ENCODE measurements around the gene CNBD2.
"Not testable (repeated sequence)": the region's sequence is repeated elsewhere in the genome, so short reads cannot be mapped to it uniquely, and the experiment has no call there.

The CNBD2 gene

DNA sequence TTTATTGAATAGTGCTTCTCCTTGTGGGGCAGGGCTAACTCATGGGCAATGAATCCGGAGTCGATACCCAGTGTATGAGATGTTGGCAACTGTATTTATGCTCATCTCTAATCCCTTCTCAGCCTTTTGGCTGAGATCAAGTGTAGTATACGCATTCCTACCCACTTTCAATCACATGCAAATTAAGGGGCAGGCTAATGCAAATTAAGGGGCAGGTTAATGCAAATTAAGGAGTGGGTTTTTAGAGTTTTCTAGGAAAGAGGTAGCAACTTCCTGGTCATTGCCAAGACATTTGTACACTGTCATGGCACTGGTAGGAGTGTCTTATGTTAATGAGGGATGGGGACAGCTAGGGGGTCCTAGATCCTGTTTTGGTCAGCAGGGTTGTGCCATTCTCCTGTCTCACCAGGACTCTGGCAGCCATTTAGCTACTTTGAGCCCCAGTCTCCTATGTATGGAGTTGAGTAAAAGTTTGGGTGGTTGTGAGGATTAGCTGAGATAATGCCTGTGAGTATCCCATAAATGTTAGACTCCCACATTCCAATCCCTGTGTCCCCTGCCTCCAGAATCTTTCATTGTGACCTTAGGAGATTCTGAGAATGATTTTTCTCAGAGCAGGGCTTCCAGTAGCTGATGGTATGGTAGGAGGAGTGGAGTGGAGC is at the start of gene CNBD2:
CNBD2 (plus strand) TSS at position 612 of the 662 bp plus-strand sequence. CDS start 173 bp downstream, outside the sequence.
- DNase-seq (ENCODE audit: low read depth, low spot score) = no peak

GRCh38 chr20:35920523-35920922 is 47.9 kb upstream of the CNBD2 start:
- no peak for DNase-seq (ENCODE audit: low read depth, low spot score)

- DNase-seq (ENCODE audit: low read depth, low spot score) = no peak
Measured at GRCh38 chr20:35929301-35929700, 39.1 kb upstream of the CNBD2 start.

DNA sequence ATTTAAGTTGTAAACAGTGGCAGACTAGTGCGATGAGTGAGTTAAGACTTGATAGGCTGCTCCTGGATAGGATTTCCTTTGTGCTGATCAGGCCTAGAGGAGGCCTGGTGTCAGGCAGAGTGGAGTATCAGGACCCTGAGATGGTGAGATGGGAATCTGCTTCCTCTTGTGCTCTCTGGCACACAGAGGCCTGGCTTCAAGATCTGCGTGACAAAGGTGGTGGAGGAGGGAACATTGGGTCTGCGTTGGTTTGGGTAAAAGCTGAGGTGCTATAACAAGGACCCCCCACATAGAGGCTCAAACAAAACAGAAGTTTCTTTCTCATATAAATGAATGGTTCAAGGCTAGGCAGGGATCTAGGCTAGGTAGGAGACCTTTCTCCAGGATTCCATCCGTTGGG is 34.3 kb upstream of the CNBD2 start:
- no peak for DNase-seq (ENCODE audit: low read depth, low spot score)

GRCh38 chr20:35939264-35939663 is 29.1 kb upstream of the CNBD2 start:
- DNase-seq (ENCODE audit: low read depth, low spot score) = no peak

- DNase-seq (ENCODE audit: low read depth, low spot score) = no peak
Measured at GRCh38 chr20:35941620-35942019, 26.8 kb upstream of the CNBD2 start.

- no peak for DNase-seq (ENCODE audit: low read depth, low spot score)
Measured at GRCh38 chr20:35942243-35942642, 26.1 kb upstream of the CNBD2 start.

GRCh38 chr20:35947489-35947888 is 20.9 kb upstream of the CNBD2 start:
- peak; percentile 57 for DNase-seq (ENCODE audit: low read depth, low spot score)

GRCh38 chr20:35947907-35948306 is 20.5 kb upstream of the CNBD2 start:
- no peak for DNase-seq (ENCODE audit: low read depth, low spot score)

GRCh38 chr20:35950093-35950492 is 18.3 kb upstream of the CNBD2 start:
- no peak for DNase-seq (ENCODE audit: low read depth, low spot score)

GRCh38 chr20:35952080-35952479 is 16.3 kb upstream of the CNBD2 start:
- not testable (repeated sequence) for DNase-seq (ENCODE audit: low read depth, low spot score)

DNA sequence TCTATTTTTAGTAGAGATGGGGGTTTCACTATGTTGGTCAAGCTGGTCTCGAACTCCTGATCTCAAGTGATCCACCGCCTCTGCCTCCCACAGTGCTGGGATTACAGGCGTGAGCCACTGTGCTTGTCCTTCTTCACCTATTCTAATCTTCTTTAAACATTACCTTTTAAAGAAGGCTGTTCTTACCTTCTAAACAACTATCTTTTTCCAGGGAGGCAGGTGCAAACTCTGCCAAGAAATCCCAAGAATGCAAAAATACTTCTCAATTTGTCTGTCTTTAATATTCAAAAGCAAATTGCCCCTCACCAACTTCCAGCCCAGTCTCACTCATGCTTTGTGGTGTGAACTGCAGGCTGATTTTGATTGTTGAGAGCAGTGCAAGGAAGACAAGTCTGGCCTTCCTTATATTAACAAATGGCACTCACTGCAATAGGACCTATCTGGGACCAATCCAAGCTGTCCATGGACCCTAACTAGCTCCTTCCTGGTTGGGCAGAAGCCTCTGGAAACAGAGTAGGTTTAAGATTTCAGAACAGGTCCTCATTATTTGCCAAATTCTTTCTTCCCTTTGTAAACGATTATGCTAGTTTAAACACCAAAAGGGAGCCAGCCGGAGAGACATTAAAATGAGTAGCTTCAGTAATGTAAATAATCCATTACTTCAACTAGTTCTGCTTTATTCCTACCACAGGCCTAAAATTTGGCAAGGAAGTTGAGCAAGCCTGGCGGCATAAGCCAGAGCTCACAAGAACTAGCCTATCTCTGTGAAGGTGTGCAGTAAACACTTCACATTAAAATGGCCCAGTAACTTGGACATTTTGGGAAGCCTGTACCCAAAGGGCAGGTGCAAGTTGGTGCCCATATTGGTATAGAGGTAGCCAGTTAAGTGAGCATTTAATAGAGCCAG is 15.7 kb upstream of the CNBD2 start:
- no peak for DNase-seq (ENCODE audit: low read depth, low spot score)

GRCh38 chr20:35953387-35954199 is 14.8 kb upstream of the CNBD2 start:
- DNase-seq (ENCODE audit: low read depth, low spot score) = peak; percentile 16

DNA sequence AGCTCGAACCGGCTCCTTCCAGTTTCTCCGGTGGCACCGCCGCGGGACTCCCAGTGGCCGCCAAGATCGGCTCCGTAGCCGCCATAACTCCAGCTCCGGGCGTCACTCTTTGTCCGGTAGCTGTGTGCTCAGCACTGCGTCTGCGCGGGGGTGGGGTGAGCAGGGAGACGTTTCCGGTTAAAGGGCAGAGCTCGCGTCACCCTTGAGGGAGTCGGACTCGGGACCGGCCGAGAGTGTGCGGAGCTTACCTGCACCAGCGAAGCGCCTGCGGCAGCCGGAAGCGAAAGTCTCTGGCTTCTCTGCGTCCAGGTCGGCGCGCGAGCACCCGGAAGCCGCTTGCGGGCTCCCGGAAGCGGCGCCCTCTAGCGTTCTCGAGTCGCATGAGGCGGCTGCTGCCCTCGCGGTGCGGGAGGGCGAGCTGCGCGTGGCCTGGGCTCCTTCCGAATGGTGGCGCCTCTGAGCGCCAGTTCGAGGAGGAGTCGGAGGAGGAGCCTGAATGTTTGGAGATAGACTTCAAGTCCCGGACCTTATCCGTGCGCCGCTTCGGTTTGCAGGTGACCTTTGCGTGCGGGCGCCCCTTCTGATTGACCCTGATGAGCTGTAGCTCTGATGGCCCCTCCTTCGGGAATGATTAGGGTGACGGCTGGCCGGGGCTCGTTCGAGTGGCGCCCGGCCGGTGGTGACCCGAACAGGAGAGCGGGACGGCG is 14.0 kb upstream of the CNBD2 start, which contains the start of gene SCAND1:
SCAND1 (minus strand) TSS at position 303 of the 707 bp plus-strand sequence; CDS start at position 85, 218 bp downstream.
- DNase-seq (ENCODE audit: low read depth, low spot score) = peak; percentile 99

- no peak for DNase-seq (ENCODE audit: low read depth, low spot score)
Measured at GRCh38 chr20:35954907-35955251, 13.5 kb upstream of the CNBD2 start.

DNA sequence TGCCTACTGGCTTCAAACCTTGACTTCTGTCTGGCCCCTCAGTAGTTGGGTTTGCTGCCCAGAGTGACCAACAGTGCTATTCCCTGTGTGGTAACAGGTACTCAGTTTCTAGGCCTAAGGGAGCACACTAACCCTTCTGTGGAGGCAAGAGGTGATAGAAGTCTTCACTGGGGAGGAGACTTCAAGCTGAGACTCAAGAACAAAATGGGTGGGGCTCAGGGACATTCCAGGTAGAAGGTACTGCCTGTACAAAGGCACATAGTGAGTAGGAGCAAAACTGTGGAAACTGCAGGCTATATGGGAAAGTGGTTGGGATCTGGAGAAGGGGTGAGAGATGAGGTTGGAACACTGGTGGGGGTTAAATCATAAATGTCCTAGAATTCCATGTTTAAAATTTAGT is 11.8 kb upstream of the CNBD2 start:
- DNase-seq (ENCODE audit: low read depth, low spot score) = no peak

DNA sequence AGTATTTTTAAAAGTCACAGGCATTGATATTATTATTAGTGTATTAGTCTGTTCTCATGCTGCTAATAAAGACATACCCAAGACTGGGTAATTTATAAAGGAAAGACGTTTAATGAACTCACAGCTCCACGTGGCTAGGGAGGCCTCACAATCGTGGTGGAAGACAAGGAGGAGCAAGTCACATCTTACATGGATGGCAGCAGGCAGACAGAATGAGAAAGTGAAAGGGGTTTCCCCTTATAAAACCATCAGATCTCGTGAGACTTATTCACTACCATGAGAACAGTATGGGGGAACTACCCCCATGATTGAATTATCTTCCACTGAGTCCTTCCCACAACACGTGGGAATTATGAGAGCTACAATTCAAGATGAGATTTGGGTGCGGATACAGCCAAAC is 9.1 kb upstream of the CNBD2 start:
- DNase-seq (ENCODE audit: low read depth, low spot score) = not testable (repeated sequence)

DNA sequence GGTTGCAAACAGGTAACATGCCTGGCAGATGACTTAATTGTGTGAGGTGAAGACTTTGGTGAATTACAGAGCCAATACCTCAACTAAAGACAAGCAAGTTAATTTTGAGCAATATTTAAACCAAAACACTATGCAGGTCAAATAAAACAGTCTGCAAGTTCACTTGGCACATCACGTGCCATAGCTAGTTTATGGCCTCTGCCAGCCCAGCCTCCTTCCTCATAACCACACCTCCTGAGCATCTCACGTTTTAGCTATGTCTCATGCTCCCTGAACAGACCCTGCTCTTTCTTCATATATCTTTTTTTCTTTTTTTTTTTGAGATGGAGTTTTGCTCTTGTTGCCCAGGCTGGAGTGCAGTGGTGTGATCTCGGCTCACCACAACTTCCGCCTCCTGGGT is 4.5 kb upstream of the CNBD2 start:
- no peak for DNase-seq (ENCODE audit: low read depth, low spot score)

DNA sequence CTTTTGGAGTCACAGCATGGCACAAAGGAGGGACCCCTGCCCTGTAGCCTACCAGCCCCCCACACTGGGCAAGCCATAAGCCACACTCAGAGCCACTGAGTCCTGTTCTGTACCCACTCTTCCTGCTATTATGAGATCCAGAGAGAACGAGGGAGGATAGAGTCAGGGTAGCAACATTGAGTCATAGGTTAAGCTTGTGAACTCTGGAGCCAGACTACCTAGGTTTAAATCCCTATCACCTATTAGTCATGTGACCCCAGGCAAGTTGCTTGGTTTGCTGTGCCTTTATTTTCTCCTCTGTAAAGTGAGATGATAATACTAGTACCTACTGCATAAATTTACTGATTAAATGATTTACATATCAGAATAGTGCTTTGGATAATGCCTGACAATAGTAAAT is 540 bp downstream of the CNBD2 start:
- DNase-seq (ENCODE audit: low read depth, low spot score) = no peak

GRCh38 chr20:35971981-35972380 is 3.6 kb downstream of the CNBD2 start:
- no peak for DNase-seq (ENCODE audit: low read depth, low spot score)

GRCh38 chr20:35972462-35972861 is 4.1 kb downstream of the CNBD2 start:
- no peak for DNase-seq (ENCODE audit: low read depth, low spot score)

Measured in ELF-1 (cell line).